ENCODE results near the gene RAB30. TPM values are rescaled to one million over a fixed set of nuclear protein-coding genes. Genes with fewer than 3 reads are reported as not detected.

The RAB30 gene
- total and polyA plus RNA-seq, 9 of the 15 experiments (the other 6 are each of a cell fraction or from before 2014, with no cell fraction given): 0.29 to 1.3 (median 1.0) TPM

DNA sequence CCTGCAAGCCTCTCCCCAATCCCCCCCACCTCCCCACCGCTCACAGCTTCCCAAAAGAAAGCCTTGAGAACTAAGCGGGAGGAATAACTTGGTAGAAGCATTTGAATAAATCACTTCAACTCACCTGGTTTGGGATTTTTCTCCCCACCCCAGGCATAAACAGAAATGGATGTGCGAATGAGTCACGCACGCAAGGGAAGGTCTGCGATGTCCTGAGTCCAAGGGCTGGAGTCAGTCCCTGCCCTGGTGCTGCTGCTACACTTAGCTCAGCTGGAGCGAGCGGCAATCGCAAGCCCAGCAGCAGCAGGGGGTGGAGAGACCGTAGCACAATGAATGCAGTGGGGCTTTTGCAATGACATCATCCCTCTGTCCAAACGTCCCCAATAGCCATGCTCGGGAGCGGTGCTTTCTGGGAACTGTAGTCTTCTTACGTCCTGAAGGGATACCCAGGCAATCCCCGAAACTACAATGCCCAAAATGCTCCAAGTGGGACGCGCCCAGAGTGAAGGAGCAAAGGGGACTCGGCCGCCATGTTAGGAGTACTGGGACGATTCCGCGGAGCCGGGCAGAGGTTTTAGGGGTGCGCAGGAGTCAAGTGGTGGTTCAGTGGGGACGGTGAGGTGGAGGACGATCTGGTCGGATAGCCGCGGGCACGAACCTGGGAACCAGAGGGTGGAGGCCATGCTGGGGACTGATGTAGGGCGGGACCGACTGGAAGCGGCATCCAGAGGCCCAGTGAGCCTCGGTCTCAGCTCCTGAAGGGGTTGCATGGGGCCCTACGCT, at the start of gene RAB30 (continued):
- TF ChIP-seq FOXP1 (CRISPR knock-in tag; IDR thresholded peaks at IDR 0.05) (peak; percentile 83; the same call in 1 of the 2 replicates), KDM4B (IDR thresholded peaks at IDR 0.05; ENCODE audit: borderline replicate concordance in 2 of 2, low read depth in 1 of 2) (peak in 1 of 2 experiments; percentile 47; a peak in 1 of 4 replicates), MBD2 (IDR thresholded peaks at IDR 0.05; ENCODE audit: borderline replicate concordance, low read depth) (peak; percentile 87)
- TF ChIP-seq, protein P1, sequence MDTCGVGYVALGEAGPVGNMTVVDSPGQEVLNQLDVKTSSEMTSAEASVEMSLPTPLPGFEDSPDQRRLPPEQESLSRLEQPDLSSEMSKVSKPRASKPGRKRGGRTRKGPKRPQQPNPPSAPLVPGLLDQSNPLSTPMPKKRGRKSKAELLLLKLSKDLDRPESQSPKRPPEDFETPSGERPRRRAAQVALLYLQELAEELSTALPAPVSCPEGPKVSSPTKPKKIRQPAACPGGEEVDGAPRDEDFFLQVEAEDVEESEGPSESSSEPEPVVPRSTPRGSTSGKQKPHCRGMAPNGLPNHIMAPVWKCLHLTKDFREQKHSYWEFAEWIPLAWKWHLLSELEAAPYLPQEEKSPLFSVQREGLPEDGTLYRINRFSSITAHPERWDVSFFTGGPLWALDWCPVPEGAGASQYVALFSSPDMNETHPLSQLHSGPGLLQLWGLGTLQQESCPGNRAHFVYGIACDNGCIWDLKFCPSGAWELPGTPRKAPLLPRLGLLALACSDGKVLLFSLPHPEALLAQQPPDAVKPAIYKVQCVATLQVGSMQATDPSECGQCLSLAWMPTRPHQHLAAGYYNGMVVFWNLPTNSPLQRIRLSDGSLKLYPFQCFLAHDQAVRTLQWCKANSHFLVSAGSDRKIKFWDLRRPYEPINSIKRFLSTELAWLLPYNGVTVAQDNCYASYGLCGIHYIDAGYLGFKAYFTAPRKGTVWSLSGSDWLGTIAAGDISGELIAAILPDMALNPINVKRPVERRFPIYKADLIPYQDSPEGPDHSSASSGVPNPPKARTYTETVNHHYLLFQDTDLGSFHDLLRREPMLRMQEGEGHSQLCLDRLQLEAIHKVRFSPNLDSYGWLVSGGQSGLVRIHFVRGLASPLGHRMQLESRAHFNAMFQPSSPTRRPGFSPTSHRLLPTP (IDR thresholded peaks at IDR 0.05; ENCODE audit: borderline replicate concordance, extremely low read depth, insufficient read length): no peak
- TF ChIP-seq, protein P2, sequence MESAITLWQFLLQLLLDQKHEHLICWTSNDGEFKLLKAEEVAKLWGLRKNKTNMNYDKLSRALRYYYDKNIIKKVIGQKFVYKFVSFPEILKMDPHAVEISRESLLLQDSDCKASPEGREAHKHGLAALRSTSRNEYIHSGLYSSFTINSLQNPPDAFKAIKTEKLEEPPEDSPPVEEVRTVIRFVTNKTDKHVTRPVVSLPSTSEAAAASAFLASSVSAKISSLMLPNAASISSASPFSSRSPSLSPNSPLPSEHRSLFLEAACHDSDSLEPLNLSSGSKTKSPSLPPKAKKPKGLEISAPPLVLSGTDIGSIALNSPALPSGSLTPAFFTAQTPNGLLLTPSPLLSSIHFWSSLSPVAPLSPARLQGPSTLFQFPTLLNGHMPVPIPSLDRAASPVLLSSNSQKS (CRISPR knock-in tag; IDR thresholded peaks at IDR 0.05): no peak
- TF ChIP-seq, protein P3, sequence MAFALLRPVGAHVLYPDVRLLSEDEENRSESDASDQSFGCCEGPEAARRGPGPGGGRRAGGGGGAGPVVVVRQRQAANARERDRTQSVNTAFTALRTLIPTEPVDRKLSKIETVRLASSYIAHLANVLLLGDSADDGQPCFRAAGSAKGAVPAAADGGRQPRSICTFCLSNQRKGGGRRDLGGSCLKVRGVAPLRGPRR (CRISPR knock-in tag; IDR thresholded peaks at IDR 0.05): no peak
- TF ChIP-seq, protein P4, sequence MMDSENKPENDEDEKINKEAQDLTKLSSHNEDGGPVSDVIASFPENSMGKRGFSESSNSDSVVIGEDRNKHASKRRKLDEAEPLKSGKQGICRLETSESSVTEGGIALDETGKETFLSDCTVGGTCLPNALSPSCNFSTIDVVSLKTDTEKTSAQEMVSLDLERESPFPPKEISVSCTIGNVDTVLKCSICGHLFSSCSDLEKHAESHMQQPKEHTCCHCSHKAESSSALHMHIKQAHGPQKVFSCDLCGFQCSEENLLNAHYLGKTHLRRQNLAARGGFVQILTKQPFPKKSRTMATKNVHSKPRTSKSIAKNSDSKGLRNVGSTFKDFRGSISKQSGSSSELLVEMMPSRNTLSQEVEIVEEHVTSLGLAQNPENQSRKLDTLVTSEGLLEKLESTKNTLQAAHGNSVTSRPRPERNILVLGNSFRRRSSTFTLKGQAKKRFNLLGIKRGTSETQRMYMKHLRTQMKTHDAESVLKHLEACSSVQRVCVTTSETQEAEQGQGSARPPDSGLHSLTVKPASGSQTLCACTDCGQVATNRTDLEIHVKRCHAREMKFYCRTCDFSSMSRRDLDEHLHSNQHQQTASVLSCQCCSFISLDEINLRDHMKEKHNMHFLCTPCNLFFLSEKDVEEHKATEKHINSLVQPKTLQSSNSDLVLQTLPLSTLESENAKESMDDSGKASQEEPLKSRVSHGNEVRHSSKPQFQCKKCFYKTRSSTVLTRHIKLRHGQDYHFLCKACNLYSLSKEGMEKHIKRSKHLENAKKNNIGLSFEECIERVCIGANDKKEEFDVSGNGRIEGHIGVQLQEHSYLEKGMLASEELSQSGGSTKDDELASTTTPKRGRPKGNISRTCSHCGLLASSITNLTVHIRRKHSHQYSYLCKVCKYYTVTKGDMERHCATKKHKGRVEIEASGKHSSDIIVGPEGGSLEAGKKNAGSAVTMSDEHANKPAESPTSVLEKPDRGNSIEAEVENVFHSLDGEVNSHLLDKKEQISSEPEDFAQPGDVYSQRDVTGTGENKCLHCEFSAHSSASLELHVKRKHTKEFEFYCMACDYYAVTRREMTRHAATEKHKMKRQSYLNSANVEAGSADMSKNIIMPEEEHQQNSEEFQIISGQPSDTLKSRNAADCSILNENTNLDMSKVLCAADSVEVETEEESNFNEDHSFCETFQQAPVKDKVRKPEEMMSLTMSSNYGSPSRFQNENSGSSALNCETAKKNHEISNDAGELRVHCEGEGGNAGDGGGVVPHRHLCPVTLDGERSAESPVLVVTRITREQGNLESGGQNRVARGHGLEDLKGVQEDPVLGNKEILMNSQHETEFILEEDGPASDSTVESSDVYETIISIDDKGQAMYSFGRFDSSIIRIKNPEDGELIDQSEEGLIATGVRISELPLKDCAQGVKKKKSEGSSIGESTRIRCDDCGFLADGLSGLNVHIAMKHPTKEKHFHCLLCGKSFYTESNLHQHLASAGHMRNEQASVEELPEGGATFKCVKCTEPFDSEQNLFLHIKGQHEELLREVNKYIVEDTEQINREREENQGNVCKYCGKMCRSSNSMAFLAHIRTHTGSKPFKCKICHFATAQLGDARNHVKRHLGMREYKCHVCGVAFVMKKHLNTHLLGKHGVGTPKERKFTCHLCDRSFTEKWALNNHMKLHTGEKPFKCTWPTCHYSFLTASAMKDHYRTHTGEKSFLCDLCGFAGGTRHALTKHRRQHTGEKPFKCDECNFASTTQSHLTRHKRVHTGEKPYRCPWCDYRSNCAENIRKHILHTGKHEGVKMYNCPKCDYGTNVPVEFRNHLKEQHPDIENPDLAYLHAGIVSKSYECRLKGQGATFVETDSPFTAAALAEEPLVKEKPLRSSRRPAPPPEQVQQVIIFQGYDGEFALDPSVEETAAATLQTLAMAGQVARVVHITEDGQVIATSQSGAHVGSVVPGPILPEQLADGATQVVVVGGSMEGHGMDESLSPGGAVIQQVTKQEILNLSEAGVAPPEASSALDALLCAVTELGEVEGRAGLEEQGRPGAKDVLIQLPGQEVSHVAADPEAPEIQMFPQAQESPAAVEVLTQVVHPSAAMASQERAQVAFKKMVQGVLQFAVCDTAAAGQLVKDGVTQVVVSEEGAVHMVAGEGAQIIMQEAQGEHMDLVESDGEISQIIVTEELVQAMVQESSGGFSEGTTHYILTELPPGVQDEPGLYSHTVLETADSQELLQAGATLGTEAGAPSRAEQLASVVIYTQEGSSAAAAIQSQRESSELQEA (IDR thresholded peaks at IDR 0.05; ENCODE audit: low read depth): no peak
